GM19099 (cell line): ENCODE results near the gene PSME2.

Source experiments
- POLR2A ChIP-seq: IDR thresholded peaks from 3 replicates; pipeline ENCODE4 v1.6.1; 2011; ENCODE audit warnings: low read depth; ENCODE audit not compliant: insufficient read length; ENCODE audit errors: extremely low read depth

PSME2 gene

DNA sequence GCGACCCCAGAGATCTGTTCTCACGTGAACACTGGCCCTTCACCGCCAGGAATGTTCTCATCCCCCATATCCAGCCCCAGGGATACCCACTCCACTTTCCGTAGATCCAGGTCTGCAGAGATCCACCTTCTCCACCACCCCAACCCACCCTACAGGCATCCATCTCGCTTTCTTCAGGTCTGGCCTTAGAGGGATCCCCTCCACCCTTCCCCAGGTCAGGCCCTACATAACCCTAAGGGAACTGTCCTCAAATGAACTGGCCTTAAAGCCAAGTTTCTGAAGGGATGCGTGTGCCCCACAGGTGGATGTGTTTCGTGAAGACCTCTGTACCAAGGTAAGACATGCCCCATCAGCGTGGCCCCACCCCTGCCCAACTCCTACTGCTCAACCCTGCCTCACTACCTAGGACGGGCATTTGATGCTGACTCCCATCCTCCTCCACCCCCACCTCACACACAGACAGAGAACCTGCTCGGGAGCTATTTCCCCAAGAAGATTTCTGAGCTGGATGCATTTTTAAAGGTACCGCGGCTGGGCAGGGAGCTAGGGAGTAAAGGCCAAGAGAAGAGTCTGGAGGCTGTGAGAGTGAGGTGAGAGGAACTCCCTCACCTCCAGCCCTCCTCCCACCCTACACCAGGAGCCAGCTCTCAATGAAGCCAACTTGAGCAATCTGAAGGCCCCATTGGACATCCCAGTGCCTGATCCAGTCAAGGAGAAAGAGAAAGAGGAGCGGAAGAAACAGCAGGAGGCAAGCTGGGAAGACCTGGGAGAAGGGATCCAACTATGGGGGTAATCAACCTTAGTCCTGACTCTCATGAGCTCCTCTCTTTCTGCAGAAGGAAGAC, 9.5 kb downstream of the PSME2 start:
- no peak for TF ChIP-seq POLR2A

GRCh38 chr14:24135834-24136683, 10.4 kb downstream of the PSME2 start, which contains the start of gene PSME1:
Gene PSME1, plus strand, starts transcription at chr14:24136194. Its CDS starts 69 bp downstream, at chr14:24136263.
- TF ChIP-seq POLR2A = peak; percentile 79

DNA sequence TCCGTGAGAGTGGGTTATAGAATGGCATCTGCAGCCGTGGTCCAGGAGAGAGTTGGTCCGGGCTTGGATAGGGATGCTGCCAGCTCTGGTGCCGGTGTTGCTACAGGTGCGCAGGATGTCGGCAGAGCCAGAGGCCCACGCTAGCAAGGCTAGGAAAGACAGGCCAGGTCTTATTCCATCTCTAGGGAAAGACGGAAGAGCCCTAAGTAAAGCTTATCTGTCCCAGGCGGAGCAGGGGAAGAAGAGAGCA, 10.9 kb downstream of the PSME2 start:
- no peak for TF ChIP-seq POLR2A

- TF ChIP-seq POLR2A = no peak
Measured at GRCh38 chr14:24133735-24134134, 12.7 kb downstream of the PSME2 start.

DNA sequence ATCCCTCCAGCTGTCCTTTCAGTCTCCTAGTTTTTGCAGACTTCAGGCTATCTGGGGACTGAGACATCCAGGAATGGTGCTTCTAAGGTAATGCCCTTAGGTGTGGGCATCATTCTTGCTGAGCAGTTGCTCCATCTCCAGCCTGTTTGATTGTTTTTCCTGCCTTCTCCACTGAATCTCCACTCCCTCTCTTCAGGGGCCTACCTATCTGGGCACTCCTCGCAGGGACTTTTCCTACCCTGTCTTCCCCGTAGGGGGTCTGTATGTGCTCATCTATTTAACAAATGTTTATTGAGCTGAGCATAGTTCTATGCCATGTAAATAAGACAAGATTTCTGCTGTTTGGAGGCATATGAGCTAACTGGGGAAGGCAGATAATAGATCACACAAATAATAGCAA, 13.4 kb downstream of the PSME2 start:
- TF ChIP-seq POLR2A = no peak

DNA sequence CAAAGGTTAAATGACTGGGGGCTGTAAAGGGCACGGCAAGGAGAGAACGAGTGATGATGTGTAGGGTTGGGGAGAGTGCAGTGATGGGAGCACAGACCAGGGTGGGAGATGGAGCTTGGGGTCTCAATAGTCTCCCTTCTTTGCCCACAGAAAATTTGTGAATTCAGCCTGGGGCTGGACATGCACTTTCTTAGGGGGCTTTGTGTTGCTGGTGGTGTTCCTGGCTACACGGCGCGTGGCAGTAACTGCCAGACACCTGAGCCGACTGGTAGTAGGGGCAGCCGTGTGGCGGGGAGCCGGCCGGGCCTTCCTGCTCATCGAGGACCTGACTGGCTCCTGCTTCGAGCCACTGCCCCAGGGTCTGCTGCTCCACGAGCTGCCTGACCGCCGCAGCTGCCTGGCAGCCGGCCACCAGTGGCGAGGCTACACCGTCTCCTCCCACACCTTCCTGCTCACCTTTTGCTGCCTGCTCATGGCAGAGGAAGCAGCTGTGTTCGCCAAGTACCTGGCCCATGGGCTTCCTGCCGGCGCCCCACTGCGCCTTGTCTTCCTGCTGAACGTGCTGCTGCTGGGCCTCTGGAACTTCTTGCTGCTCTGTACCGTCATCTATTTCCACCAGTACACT, 14.2 kb downstream of the PSME2 start:
- no peak for TF ChIP-seq POLR2A

GRCh38 chr14:24131549-24131966, 14.9 kb downstream of the PSME2 start:
- no peak for TF ChIP-seq POLR2A

DNA sequence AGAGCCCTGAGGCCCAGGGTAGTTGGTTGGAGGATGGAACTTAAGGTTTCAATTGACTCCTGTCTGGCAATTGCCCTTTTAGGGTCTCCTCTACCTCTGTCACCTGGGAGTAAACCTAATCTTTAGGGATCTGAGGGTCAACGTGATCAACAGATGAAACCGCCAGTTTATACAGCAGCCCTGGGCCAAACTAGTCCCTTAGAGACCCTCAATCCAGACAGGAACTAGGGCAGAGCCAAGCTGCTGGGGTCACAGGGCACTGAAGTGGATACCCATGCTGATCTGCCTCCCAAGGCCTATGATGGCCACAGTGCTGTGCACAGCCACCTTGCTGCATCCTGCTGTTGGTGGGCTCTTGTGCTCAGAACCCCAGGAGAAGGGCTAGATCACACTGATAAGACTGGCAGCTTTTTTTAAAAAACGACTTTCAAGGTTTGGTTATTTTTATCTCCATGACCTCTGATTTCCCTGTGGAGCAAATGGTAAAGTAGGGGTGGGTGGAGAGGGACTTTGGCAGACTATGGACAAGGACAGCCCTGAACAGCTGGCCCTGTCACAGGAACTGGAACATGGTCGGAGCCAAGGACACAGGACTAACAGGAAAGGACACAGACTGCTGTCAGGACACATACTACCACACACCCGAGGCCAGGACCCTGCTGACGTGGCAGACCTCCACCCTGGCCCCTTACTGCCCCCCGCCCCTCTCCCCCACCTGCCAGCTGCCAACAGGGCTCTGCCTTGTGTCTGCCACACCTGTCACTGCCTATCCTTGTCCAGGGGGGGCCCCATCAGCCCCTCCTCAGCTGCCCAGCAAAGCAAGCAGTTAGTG, 15.5 kb downstream of the PSME2 start:
- TF ChIP-seq POLR2A = no peak

DNA sequence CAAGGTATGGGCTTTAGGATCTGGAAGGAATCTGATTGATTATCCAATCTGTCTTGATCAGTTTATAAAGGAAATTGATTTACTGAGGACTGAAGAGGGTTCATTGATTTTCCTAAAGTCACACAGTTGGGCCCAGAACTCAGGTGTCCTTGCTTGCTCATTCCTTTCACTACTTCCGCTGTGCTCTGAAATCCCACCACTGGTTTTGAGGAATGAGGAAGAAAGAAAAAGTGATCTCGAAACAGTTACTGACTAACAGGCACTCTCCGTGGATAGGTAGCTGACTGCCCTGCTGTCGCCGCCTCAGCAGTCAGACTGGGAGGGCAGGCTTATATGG, 16.1 kb downstream of the PSME2 start, which contains the start of gene FITM1:
Gene FITM1 (plus strand): TSS at position 280 of the 337 bp plus-strand sequence. CDS start 905 bp downstream, outside the sequence.
- no peak for TF ChIP-seq POLR2A

DNA sequence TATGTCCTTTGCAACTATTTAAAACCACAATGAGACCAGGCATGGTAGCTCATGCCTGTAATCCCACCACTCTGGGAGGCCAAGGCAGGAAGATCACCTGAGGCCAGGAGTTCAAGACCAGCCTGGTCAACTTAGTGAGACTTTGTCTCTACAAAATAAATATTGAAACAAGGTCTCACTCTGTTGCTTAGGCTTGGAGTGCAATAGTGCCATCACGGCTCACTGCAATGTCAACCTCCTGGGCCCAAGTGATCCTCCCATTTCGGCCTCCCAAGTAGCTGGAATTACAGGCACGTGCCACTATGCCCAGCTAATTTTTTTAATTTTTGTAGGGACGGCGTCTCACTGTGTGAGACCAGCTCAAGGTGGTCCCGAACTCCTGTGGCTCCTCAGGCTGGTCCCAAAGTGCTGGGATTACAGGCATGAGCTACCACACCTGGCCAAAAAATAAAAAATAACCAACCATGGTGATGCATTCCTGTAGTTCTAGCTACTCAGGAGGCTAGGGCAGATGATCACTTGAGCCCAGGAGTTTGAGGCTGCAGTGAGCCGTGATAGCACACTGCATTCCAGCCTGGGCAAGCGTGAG, 16.9 kb downstream of the PSME2 start:
- no peak for TF ChIP-seq POLR2A

- TF ChIP-seq POLR2A = no peak
Measured at GRCh38 chr14:24127673-24128072, 18.7 kb downstream of the PSME2 start.

- TF ChIP-seq POLR2A = no peak
Measured at GRCh38 chr14:24126939-24127338, 19.5 kb downstream of the PSME2 start.

DNA sequence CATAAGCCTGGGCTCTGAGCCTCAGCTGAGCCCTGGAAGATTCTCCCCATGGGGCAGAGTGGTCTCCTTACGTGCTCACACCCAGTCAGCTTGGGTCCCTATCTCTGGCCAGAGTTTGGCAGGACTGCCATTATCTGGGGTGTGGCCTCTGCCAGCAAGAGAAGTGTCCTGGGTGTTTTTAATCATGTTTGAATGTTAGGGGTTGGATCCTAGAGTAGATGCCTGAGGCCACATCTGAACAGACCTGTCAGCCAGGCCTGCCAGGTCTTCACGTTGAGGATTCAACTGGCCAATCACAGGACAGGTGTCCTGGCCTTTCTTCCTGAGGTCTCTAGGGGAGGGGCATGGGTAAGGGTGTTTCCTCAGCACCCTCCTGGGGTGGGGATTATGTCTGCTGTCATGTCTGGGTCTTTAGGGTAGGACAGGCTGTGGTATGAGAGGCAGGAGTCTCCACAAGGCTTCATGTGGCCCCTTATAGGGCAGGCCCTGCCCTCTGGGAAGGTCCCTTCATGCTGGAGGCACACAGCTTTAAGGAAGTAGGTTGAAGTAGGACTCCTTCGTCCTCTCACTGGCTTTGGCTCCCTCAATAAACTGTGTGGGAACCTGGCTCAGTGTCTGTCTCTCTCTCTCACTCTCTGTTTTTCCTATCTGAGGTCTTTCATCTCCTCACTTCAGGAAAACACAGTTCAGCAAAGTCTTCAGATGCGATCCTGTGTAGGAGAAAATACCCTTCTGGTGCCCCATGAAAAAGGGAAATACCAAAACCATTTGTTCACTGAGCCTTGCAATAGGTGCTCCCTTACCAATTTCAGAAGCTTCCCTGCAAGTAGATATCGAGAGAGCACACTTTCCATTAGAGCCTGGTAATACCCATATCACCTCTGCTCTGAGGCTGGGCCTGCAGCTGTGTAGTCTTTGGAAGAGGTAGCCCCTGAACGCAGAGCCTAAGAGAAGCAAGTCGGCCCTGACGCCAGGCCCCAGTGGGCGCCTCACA, 22.7 kb downstream of the PSME2 start:
- peak; percentile 25 for TF ChIP-seq POLR2A
